HG03139 (cell line): ENCODE data around the gene TSC22D1.
A peak's percentile ranks its signal among the peaks of the same experiment; 100 is the strongest.
"Not testable (repeated sequence)": the region's sequence is repeated elsewhere in the genome, so short reads cannot be mapped to it uniquely, and the experiment has no call there.

ENCODE experiments used
- ATAC-seq: cut with Tn5 transposase; IDR thresholded peaks from one replicate; pipeline ENCODE4 v1.9.1; 2021; ENCODE audit not compliant: unreplicated experiment

Gene TSC22D1

DNA sequence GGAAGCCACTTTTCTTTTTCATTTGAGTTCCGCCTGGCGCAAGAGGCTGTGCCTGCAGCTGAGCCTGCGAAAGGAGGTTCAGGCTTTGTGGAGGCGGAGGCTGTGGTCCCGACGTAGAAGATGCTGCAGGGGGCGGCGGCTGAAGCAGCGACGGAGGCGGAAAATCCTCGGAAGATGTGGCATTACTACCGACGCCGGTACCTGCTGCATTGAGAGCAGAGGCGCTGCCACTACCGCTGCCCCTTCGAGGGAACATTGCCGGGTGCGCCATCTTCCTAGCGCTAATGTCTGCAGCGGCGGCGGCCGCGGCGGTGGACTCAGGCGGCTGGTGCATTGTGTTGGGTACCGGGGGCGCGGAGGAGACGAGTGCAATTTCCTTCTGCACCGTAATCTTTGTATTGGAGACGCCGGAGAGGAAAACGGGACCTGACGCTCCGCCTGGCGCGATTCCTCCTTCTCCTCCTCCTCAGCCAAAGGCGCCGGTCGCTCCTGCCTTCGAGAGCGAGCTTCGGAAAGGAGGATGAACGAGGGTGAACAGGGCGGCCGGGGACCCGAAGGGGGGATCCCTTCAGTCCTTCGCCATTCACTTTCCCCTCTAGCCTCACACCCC is at the start of gene TSC22D1:
Gene TSC22D1 (minus strand): TSS at position 590 of the 610 bp plus-strand sequence. CDS start 256 bp downstream, at position 334.
- ATAC-seq: no peak

DNA sequence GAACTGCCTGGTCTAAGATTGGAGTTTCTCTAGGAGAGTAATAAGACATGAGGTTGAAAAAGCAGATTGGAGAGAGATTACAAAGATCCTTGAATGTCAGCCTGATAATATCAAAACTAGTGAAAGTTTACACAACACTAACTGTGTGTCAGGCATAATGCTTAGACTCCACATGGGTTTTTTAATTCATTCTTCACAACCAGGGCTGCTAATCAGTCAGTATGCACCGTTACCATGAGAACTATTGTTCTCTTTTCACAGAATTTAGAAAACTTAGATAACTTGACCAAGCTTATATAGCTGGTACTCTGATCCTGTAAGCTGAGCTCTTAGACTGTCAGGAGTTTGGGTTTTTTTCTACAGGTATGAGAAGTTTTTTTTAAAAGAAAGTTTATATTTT is 46.6 kb upstream of the TSC22D1 start:
- no peak for ATAC-seq

DNA sequence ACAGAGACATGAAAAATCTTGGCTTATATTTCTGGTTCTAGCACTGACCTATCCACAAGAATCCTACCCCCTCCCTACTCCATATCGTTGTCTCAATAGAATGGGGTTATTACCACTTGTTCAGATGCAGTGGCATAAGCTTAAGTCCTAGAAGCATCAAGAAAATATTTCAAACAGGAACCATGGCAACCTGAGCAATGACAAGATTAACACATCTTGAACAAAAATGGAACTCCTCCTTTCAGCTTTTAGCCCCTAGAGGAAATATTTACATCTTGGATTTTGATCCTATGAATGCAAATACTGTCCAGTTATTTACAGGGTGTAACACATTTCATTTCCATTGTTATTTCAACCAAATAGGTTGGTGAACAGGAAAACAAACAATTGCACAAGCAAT is 46.1 kb upstream of the TSC22D1 start:
- no peak for ATAC-seq

DNA sequence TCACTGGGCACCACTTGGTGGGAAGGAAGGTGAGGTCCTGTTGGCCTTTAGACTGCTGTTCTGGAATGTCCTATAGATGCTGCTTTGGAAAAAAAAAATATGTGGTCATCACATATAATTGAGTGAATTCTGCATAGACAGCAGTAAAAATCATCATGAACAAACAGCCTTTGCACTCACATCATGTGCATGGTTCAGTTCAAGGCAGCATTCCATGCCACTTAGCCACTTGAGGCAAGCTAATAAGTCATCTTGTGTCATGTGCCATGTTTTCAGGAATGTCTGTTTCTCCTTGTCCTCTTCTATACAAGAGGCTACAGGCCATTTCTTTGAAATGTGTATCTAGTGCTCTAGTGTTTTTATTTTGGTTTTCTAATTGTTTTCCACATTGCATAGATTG is 43.9 kb upstream of the TSC22D1 start:
- ATAC-seq: no peak

DNA sequence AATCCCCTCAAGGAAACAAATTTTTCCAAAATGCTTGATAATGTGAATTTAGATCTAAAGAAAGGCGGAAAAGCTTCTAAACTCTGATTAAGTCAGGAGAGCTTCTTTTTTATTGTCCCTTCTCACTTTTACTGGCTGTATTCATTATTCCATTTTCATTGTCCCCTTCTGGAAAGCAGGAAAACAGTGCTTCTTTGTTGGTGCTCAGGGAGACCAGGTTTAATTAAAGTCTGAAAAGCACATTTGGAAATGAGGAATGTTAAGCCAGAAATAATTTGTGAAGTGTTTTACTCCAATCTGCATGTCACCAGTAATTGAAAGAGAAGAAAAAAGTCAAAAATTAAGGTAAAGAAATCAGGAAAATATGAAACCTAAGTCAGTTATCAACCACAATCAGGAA is 43.5 kb upstream of the TSC22D1 start:
- no peak for ATAC-seq

DNA sequence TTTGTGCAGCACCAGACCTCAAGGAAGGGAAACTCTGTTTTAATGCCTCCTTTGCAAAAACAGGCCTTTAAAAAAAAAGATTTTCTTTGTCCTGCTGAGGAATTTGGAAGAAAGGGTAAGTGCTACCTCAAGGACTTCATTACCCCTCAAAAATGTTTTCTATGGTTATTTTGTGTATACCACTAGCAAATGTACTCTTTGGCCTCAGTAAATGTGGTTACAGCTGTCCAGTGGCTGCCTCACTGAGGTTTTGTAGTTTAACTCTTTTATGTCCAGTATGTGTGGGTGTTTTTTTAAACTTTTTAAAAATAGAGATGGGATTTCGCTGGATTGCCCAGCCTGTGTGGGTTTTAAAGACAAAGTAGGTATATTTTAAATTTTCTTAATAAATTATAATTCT is 42.2 kb upstream of the TSC22D1 start:
- no peak for ATAC-seq

DNA sequence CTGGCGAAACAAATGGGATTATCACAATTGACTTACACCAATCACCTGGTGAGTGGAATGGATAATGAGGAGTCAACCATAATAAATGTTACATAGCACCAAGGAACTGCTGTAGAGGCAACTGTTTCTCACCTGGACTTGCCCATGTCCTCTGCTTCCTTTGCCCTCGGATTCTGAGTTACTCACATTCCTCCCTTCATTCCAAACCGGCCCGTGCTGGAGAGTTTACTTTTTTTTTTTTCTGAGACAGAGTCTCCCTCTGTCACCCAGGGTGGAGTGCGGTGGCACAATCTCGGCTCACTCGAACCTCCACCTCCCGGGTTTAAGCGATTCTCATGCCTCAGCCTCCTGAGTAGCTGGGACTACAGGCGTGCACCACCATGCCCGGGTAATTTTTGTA is 41.5 kb upstream of the TSC22D1 start:
- no peak for ATAC-seq

DNA sequence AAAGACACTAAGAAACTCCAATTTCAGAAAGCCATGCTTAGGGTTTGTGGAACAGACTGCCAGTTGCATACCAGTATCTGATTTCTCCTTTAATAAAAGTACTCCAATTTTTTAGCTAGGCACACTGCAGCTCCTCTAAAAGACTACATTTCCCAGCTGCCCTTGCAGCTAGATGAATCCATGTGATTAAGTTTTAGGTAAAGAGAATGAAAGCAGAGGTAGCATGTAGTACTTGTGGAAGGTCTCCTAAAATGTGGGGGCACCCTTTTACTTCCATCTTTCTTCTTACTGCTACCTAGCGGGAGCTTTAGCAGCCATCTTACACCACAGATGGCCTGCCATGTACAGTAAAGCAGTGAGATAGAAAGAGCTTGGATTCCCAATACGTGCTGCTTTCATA is 33.0 kb upstream of the TSC22D1 start:
- no peak for ATAC-seq

DNA sequence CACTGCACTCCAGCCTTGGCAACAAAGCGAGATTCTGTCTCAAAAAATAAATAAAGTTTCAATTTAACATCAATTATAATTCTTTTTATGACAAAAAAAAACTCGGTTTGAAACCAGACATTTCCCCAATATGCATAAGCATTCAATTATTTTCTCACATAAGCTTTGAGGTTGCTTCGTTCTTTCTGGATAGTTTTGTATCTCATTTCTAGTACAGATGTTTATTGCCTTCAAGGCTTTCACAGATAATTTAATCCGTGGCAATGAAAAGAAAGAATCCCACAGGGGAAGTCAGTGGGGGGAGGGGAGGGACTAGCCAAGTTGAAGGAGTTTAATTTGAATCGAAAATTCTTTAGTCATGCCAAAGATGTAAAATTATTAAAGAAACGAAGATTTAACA is 29.6 kb upstream of the TSC22D1 start:
- no peak for ATAC-seq

DNA sequence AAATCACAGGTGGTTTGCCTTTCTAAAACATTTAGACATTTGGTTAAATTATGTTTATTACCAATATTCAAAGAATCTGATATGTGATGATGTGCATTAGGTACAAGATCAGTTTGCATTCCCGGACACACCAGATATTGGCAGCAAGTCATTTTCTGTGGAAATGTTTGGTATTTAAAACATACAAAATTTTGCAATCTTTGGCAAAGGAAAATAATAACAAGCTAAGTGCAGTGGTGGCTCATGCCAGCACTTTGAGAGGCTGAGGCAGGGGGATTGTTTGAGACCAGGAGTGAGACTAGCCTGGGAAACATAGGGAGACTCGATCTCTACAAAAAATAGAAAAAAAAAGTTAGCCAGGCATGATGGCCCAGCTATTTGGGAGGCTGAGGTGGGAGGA is 29.1 kb upstream of the TSC22D1 start:
- ATAC-seq: no peak

DNA sequence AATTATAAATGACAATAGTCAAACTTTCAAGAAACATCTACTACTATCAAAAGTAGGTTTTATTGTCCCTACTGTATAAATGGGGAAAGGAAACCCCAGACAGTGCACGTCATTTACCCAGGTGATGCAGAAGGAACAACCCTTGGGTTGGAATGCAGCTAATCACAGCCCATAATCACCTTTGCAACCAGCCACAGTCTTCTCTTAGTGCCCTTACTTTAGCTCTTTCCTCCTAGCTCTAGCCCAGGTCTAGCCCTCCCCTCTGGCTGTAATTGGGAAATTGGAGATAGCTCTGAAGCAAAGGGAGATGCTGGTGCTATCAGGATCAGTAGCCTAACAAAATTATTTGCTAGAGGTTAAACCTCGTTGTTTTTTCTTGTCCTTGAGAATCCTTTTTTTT is 25.5 kb upstream of the TSC22D1 start:
- no peak for ATAC-seq

DNA sequence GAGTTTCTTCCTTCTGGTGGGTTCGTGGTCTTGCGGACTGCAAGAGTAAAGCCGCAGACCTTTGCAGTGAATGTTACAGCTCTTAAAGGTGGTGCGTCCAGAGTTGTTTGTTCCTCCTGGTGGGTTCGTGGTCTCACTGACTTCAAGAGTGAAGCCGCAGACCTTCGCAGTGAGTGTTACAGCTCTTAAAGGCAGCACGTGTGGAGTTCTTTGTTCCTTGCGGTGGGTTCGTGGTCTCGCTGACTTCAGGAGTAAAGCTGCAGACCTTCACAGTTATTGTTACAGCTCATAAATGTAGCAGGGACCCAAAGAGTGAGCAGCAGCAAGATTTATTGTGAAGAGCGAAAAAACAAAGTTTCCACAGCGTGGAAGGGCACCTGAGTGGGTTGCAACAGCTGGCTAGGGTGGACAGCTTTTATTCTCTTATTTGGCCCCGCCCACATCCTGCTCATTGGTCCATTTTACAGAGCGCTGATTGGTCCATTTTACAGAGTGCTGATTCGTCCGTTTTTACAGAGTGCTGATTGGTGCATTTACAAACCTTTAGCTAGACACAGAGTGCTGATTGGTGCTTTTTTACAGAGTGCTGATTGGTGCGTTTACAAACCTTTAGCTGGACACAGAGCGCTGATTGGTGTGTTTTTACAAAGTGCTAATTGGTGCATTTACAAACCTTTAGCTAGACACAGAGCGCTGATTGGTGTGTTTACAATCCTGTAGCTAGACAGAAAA is 17.9 kb upstream of the TSC22D1 start:
- not testable (repeated sequence) for ATAC-seq

DNA sequence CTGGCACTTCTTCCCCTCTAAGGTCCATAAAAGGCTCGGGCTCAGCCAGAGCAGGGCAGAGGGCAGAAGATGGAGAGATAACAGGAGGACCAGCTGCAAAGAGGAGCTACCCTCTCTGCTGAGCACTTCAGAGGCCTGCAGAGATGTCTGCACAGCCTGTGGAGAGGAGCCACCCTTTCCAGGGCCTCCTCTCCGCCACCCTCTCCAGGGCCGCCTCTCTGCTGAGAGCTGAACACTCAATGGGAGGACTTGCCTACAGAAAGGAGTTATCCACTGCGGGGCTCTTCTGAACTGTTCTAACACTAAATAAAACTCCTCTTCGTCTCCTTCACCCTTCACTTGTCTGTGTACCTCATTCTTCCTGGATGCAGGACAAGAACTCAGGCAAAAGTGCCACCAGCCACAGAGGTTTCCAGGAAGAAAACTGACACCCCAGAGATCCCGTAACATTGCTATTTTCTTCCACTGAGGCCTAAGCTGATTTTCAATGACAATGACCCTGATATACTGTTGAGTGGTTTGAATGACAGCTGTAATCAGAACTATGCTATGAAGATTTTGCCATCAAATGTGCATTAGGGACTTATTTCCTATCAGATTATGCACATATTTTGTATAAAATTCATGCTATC is 16.2 kb upstream of the TSC22D1 start:
- no peak for ATAC-seq

DNA sequence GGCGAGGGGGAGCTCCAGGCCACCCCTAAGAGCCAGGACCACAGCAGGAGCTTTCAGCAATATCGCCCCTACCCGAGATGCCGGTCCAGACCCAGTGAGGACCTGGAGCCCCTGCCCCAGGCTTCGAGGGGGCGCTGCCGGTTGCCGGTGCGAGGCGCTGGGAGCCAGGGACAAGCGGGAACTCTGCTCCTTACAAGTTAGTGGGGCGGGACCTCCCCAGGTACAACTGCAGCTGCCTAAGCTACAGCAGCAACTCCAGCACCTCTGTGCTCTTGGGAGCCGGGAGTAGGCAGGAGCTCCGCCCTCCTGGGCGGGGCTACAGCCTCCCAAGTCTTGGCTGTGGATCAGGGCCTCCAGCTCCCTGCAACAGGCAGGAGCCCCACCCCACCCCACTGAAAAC is 15.2 kb upstream of the TSC22D1 start:
- ATAC-seq: no peak

DNA sequence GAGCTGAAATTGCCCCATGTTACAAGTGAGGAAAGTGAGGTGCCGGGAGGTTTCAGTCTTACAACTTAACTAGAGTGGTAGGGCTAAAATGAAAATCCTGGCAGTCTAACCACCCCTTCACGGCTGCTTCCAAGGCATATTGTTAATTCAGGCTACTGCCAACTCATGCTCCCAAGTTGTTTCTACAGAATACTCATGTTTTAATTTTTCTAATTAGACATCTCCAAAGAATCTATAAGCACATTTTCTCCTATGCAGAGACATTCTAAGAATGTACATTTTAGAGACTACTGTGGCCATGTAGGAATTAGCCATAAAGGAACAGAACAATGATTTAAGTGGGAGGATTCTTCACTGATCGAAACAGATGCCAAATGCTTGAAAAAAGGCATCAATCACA is 7.0 kb upstream of the TSC22D1 start:
- no peak for ATAC-seq

DNA sequence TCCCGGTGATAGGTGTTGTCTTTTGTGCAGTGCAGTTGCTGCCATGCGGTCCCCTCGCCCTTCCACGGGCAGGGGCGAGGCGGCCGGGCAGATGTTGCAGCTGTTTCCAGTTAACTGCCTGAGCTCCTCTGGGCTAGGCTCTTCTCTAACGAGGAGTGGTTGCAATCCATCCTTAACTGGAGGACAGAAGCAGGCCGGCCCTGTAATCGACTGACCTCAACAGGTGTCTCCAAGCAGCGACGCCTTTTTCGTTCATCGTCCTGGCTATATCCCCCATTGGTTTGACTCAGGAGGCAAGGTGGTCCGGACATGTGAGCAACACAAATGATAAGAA is 1.9 kb upstream of the TSC22D1 start:
- no peak for ATAC-seq

DNA sequence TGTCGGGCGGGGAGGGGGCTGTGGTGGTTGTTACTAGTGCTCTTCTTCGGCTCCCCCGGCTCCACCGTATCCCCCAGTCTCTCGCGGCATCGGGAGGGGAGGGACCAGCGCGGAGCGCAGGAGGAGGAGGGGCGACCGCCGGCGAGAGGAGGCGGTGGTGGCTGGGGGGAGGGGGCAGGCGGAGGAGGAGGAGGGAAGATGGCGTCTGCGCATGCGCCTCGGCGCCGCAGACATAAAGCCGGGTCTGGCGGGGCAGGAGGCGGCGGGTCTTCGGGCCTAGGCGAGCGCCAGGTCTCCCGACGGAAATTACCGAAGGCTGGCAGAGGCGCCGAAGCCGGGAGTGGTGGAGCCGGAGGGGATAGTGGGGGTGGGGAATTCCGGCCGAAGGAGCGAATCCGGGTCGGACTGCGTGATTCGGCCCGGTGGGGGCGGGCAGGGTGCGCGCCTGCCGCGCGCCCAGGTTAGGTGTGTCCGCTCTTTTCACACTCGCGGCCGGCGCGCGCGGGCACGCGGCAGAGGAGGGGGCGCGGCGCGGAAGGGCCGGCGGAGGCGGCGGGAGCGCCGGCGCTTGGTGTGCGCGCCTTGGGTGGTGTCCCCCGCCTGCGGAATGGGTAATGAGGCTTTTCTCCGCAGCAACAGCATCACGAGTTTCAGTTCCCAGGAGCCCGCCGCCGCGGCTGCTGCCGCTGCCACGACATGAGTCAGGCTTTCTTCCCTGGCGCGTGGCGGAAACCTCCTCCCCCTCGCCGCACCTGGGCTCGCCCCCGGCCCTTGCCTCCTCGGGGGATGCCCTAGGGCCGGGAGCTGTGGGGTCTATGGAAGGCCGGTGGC is 1.3 kb upstream of the TSC22D1 start:
- ATAC-seq: peak; percentile 61

DNA sequence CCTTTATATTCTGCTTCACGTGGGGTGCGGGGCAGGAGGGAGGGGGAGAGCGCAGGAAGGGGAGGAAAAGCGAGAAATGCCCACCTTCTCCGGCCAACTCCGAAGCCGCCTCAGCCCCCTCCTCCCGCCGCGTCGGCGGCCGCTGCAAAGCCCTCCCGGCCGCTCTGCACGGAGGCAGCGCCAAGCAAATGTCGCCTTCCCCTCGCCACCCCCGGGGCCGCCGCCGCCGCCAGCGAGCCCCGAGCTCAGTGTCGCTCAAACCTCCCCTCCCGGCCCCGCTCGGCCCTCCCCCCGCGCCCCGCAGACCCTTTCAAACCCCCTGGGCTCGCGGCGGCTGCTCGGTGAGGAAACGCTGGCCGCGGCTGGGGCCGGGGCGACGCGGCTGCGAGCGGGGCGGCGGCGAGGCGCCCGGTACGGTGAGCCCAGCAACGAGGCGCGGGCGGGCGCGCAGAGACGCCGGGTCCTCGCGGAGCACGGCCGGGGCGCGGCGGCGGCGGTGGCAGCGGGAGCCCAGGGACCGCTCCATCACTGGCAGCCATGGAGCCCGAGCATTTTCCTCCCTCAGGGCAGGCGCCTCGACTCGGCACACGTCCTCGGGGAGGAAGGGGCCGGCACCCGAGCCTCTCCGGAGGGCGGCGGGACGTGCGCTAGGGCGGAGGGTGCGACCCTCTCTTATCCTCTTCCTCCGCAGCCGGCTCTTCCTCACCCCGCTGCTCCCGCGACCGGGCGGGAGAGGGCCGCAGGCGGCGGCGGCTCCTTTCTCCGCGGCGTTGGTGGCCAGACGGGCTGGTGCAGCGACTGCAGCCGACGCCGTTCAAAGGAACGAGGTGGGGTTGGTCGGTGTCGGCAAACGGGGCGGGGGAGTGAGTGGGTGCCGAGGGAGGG is 463 bp upstream of the TSC22D1 start:
- ATAC-seq: peak; percentile 23

DNA sequence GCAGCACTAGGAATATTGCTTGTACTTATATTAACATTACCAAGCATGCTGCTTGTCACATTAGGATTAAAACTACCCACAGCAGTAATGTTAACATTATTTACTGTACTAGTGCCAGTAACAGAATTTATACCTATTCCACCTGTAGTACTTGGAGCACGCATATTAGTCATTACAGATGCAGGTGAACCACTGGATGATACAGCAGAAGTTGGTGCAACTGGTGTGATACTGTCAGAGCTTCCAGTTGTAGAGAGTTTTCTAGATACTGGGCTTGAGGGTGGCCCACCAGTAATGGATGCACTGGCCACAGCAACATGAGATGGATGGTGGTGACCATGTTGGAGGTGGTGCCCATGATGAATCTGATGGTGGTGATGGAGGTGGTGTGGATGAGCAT is 1.1 kb downstream of the TSC22D1 start:
- no peak for ATAC-seq

DNA sequence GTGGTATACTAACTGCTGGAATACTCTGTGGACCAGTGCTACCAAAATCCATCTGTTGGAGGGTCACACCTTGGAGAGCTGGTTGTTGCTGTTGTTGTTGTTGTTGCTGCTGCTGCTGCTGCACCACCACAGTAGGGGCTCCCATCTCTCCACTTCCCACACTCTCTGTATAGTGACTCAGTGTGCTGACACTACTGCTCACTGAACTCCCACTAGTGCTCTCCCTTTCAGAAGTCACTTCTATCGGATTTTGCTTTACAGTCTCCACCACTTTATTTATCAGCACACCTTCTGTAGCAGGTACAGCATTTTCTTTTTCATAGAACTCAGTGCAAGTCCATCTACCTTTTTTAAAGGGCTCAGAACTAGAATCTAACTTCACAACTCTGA is 1.7 kb downstream of the TSC22D1 start:
- no peak for ATAC-seq
